Retinal pigment epithelial cell (primary cell): ENCODE data around the gene SAMMSON.

Experiments
- DNase-seq: peaks from one replicate; pipeline ENCODE4 v3.0.0-alpha.2; 2010; ENCODE audit warnings: low read depth
- H3K4me3 ChIP-seq: 2 replicates; pipeline ENCODE4 v1.5.1; 2011; ENCODE audit warnings: mild to moderate bottlenecking, low read length, control low read depth, moderate library complexity
- TF ChIP-seq, protein P1 (sequence below): conservative IDR thresholded peaks from 2 replicates; pipeline ENCODE4 v1.5.1; 2011; ENCODE audit warnings: low read depth, low read length, control low read depth, inconsistent platforms

SAMMSON gene

DNA sequence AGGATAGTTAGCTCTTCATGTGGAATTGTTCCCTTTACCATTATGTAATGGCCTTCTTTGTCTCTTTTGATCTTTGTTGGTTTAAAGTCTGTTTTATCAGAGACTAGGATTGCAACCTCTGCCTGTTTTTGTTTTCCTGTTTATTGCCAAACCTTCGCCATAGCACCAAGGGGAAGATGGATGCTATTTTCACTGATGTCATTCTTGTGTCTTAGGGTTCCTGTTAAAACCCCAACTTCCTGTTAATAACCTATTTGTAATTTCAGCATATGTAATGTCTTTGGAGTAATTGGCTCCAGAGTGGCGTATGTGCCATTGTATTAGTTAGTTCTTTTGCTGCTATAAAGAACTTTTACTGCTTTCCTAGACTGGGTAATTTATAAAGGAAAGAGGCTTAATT is 10.8 kb downstream of the SAMMSON start:
- TF ChIP-seq, protein P1, sequence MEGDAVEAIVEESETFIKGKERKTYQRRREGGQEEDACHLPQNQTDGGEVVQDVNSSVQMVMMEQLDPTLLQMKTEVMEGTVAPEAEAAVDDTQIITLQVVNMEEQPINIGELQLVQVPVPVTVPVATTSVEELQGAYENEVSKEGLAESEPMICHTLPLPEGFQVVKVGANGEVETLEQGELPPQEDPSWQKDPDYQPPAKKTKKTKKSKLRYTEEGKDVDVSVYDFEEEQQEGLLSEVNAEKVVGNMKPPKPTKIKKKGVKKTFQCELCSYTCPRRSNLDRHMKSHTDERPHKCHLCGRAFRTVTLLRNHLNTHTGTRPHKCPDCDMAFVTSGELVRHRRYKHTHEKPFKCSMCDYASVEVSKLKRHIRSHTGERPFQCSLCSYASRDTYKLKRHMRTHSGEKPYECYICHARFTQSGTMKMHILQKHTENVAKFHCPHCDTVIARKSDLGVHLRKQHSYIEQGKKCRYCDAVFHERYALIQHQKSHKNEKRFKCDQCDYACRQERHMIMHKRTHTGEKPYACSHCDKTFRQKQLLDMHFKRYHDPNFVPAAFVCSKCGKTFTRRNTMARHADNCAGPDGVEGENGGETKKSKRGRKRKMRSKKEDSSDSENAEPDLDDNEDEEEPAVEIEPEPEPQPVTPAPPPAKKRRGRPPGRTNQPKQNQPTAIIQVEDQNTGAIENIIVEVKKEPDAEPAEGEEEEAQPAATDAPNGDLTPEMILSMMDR, result no peak
- no peak for DNase-seq
- H3K4me3 ChIP-seq, result no peak overlapping the region

GRCh38 chr3:70011582-70011981 is 12.0 kb downstream of the SAMMSON start:
- no peak for DNase-seq
- TF ChIP-seq, protein P1, result no peak
- H3K4me3 ChIP-seq, result no peak overlapping the region

DNA sequence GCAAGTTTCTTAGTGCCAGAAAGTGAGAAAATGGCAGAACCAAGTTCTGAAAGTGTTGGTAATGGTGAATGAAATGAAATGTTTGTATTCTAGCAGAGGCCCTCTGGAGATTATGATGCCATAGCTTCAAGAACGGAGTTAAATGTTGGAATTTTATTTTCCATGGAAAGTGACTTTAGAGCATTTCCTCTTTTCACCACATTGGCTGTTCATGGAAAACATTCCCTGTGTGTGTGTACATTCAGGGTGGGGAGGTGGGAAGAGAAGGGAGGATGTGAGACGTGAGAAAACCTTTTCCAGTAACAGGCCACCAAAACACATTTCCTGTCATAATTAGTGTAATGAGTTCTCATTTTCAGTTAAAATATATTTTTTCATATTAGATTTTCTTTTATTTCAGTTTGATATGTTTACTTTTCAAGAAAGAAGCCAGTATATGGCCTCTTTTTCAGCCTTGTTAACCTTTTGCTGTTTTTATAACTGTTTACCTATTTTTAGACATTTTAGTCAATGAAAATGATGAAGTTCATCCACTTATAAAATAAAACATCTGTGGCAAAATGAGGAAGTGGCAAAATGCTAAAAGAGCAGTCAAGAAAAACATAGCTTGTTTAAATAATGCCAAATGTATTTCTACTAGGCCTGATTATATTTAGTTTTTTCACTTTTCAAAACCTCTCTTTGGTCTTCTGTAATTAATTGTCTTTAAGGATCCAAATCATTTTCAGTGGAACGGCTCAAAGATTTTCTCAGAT is 21.6 kb downstream of the SAMMSON start:
- DNase-seq, result no peak
- TF ChIP-seq, protein P1, result no peak
- H3K4me3 ChIP-seq, result no peak overlapping the region

GRCh38 chr3:70028361-70028760 is 28.8 kb downstream of the SAMMSON start:
- DNase-seq, result no peak
- no peak overlapping the region for H3K4me3 ChIP-seq
- TF ChIP-seq, protein P1, result no peak

GRCh38 chr3:70038693-70039092 is 39.2 kb downstream of the SAMMSON start:
- DNase-seq, result no peak
- no peak overlapping the region for H3K4me3 ChIP-seq
- TF ChIP-seq, protein P1, result no peak

- DNase-seq, result no peak
- H3K4me3 ChIP-seq, result no peak overlapping the region
- TF ChIP-seq, protein P1, result no peak
Measured at GRCh38 chr3:70040386-70040785, 40.9 kb downstream of the SAMMSON start.

- TF ChIP-seq, protein P1, result no peak
- H3K4me3 ChIP-seq, result no peak overlapping the region
- DNase-seq, result no peak
Measured at GRCh38 chr3:70042641-70043040, 43.1 kb downstream of the SAMMSON start.
